Gastrocnemius medialis (tissue), 4 donors: ENCODE measurements around the gene MGME1. TPM values are rescaled to one million over a fixed set of nuclear protein-coding genes. Genes with fewer than 3 reads are reported as not detected.

Experiments used
- ATAC-seq, 2 donors: fragments of 150-250 bp; one replicate each; pipeline ENCODE4 v1.9.1; 2016
- DNase-seq, 2 donors: peaks; one replicate each; pipeline ENCODE4 v3.0.0-alpha.2; 2019
- H3K27ac ChIP-seq, 4 donors: fragments of 200-600 bp; sonication (generic); 1 replicate in 1 of 4; 2 replicates in 3 of 4; pipeline ENCODE4 v1.5.1; 2016 to 2018; ENCODE audit warnings: mild to moderate bottlenecking in 2 of 4, moderate library complexity in 1 of 4
- H3K27me3 ChIP-seq, 3 donors: fragments of 200-600 bp; sonication (generic) in 2 of 3; 1 replicate in 1 of 3; 2 replicates in 2 of 3; pipeline versions ENCODE4 v1.5.1 to v1.6.0; 2016 to 2019; ENCODE audit warnings: mild to moderate bottlenecking in 1 of 3, moderate library complexity in 1 of 3
- H3K36me3 ChIP-seq, 2 donors: fragments of 200-600 bp; sonication (generic) in 1 of 2; one replicate each; pipeline ENCODE4 v1.5.1; 2017 to 2018
- H3K4me1 ChIP-seq, 2 donors: fragments of 200-600 bp; sonication (generic) in 1 of 2; one replicate each; pipeline ENCODE4 v1.5.1; 2016 to 2017; ENCODE audit warnings: mild to moderate bottlenecking in 2 of 2
- H3K4me3 ChIP-seq, 4 donors: fragments of 200-600 bp; sonication (generic) in 3 of 4; 1 replicate in 1 of 4; 2 replicates in 3 of 4; pipeline ENCODE4 v1.5.1; 2016 to 2019; ENCODE audit warnings: mild to moderate bottlenecking in 2 of 4
- H3K9me3 ChIP-seq, 3 donors: fragments of 200-600 bp; sonication (generic) in 2 of 3; 1 replicate in 1 of 3; 2 replicates in 2 of 3; pipeline ENCODE4 v1.5.1; 2016 to 2019
- CTCF ChIP-seq, 5 experiments: fragments of 450-650 bp in 3 of 5; fragments of 200-600 bp in 2 of 5; sonication (generic) in 2 of 5; IDR thresholded peaks in 4 of 5; conservative IDR thresholded peaks in 1 of 5; 1 replicate in 4 of 5; 2 replicates in 1 of 5; pipeline ENCODE4 v1.5.1; 2016 to 2019; ENCODE audit warnings: antibody characterized with exemption in 5 of 5, mild to moderate bottlenecking in 3 of 5, moderate library complexity in 3 of 5
- POLR2A ChIP-seq, 2 donors: fragments of 450-650 bp; IDR thresholded peaks; one replicate each; pipeline ENCODE4 v1.6.1; 2017; ENCODE audit warnings: antibody characterized with exemption in 2 of 2, mild to moderate bottlenecking in 2 of 2, moderate library complexity in 2 of 2
- in situ Hi-C, 4 donors: fragments of 200-750 bp; cut with MboI; loops; one replicate each; pipeline versions ENCODE4 v1.15.0 to v1.8.0; 2017; ENCODE audit warnings: low sequenced_read_pairs in 4 of 4
- intact Hi-C: fragments of 100-400 bp; cut with DNase I; formaldehyde crosslinking; loops from one replicate; pipeline ENCODE4 v1.15.1; 2023; ENCODE audit warnings: low total_unique reads
- total RNA-seq, 4 donors: library from RNA; depleted of rRNA; stranded (reverse); fragments of >200 nt; gene quantifications; one replicate each; pipeline versions ENCODE4 v1.1.0 to v1.2.3, GENCODE V29; 2016

The MGME1 gene
- total RNA-seq, 4 donors from 2014 or later = 5.2 to 9.1 (median 7.2) TPM

- no peak for ATAC-seq
- Histone ChIP-seq H3K9me3 (no peaks in the 10 kb centered on the region), H3K36me3 (no peaks in the 10 kb centered on the region), H3K27ac (no peak overlapping the region), H3K4me3 (no peak overlapping the region), H3K27me3 (no peaks in the 10 kb centered on the region), H3K4me1 (peaks cover 5 to 18% of the 10 kb centered on the region in 2 donors)
- intact Hi-C loops (no loop called here), in situ Hi-C loops (loop anchor here in 2 of 4 donors (25.0 kb wide), 2 partner anchors 239 to 389 kb away; partner anchors contain the start of genes BANF2 (in 1 of the 2), BFSP1 (in 1 of the 2) and RRBP1 (in 1 of the 2))
- no peak for DNase-seq
- TF ChIP-seq CTCF (IDR thresholded peaks at IDR 0.05 in 4 of 5, conservative IDR thresholded peaks at IDR 0.05 in 1 of 5) = no peak
- no peak for TF ChIP-seq POLR2A (IDR thresholded peaks at IDR 0.05)
Measured at GRCh38 chr20:17925940-17926300, 42.9 kb upstream of the MGME1 start.

GRCh38 chr20:17928211-17928611 lies 40.6 kb upstream of the MGME1 start:
- DNase-seq (peak in 1 of 2 donors; percentile 71), ATAC-seq (peak; percentile 95 to 97)
- H3K9me3 ChIP-seq = no peaks in the 10 kb centered on the region
- H3K27me3 ChIP-seq = no peaks in the 10 kb centered on the region
- no peaks in the 10 kb centered on the region for H3K36me3 ChIP-seq
- peaks cover 8 to 18% of the 10 kb centered on the region in 2 donors for H3K4me1 ChIP-seq
- TF ChIP-seq POLR2A (IDR thresholded peaks at IDR 0.05) (no peak), CTCF (IDR thresholded peaks at IDR 0.05 in 4 of 5, conservative IDR thresholded peaks at IDR 0.05 in 1 of 5) (no peak)
- H3K4me3 ChIP-seq = no peak overlapping the region
- in situ Hi-C loops (loop anchor here in 2 of 4 donors (25.0 kb wide), 2 partner anchors 241 to 391 kb away; partner anchors contain the start of genes BANF2 (in 1 of the 2), BFSP1 (in 1 of the 2) and RRBP1 (in 1 of the 2)), intact Hi-C loops (no loop called here)
- H3K27ac ChIP-seq = peak overlapping the region; percentile 40 to 68 (median 57)

GRCh38 chr20:17928633-17929311 lies 40.0 kb upstream of the MGME1 start:
- no peaks in the 10 kb centered on the region for H3K9me3 ChIP-seq
- H3K36me3 ChIP-seq = no peaks in the 10 kb centered on the region
- no peaks in the 10 kb centered on the region for H3K27me3 ChIP-seq
- no peak for DNase-seq
- no peak for ATAC-seq
- H3K27ac ChIP-seq = peak overlapping the region; percentile 40 to 68 (median 57)
- TF ChIP-seq POLR2A (IDR thresholded peaks at IDR 0.05) (no peak), CTCF (IDR thresholded peaks at IDR 0.05 in 4 of 5, conservative IDR thresholded peaks at IDR 0.05 in 1 of 5) (no peak)
- H3K4me3 ChIP-seq = no peak overlapping the region
- peaks cover 8 to 20% of the 10 kb centered on the region in 2 donors for H3K4me1 ChIP-seq
- in situ Hi-C loops = loop anchor here in 2 of 4 donors (25.0 kb wide), 2 partner anchors 241 to 391 kb away; partner anchors contain the start of genes BANF2 (in 1 of the 2), BFSP1 (in 1 of the 2) and RRBP1 (in 1 of the 2)
- intact Hi-C loops = no loop called here

- H3K27me3 ChIP-seq = no peaks in the 10 kb centered on the region
- DNase-seq (no peak), ATAC-seq (no peak)
- intact Hi-C loops = no loop called here
- in situ Hi-C loops = loop anchor here in 2 of 4 donors (25.0 kb wide), 2 partner anchors 244 to 394 kb away; partner anchors contain the start of genes BANF2 (in 1 of the 2), BFSP1 (in 1 of the 2) and RRBP1 (in 1 of the 2)
- no peak overlapping the region for H3K4me3 ChIP-seq
- H3K9me3 ChIP-seq = no peaks in the 10 kb centered on the region
- no peak overlapping the region for H3K27ac ChIP-seq
- TF ChIP-seq CTCF (IDR thresholded peaks at IDR 0.05 in 4 of 5, conservative IDR thresholded peaks at IDR 0.05 in 1 of 5) = no peak
- no peak for TF ChIP-seq POLR2A (IDR thresholded peaks at IDR 0.05)
- H3K4me1 ChIP-seq = peaks cover 11 to 24% of the 10 kb centered on the region in 2 donors
- H3K36me3 ChIP-seq = no peaks in the 10 kb centered on the region
Measured at GRCh38 chr20:17931513-17931912, 37.3 kb upstream of the MGME1 start.
